Activated T-cell treated with anti-CD3 and anti-CD28 coated beads, Interleukin-2, amount 50 U/mL, for 72 hours (primary cell): ENCODE measurements around the gene EPHB1. TPM values are rescaled to one million over a fixed set of nuclear protein-coding genes. Genes with fewer than 3 reads are reported as not detected.

ENCODE experiments used
- ATAC-seq, 2 donors: fragments of 150-1000 bp; cut with Tn5 transposase; replicated peaks in 1 of 2; 2 replicates each; pipeline ENCODE4 v1.10.0; 2021; ENCODE audit warnings: moderate library complexity in 2 of 2, mild to moderate bottlenecking in 1 of 2
- DNase-seq, 2 donors: peaks; one replicate each; pipeline ENCODE4 v3.0.0; 2021 to 2022; ENCODE audit warnings: mixed read lengths in 1 of 2
- H3K27ac Mint-ChIP-seq: one replicate; pipeline ENCODE4 v1.8.0; 2022; ENCODE audit warnings: mild to moderate bottlenecking, moderate library complexity, mixed read lengths
- H3K27me3 Mint-ChIP-seq: one replicate; pipeline ENCODE4 v1.8.0; 2022; ENCODE audit warnings: low read depth, mixed read lengths
- H3K36me3 Mint-ChIP-seq, 2 donors: one replicate each; pipeline ENCODE4 v1.8.0; 2022; ENCODE audit warnings: mixed read lengths in 2 of 2, mild to moderate bottlenecking in 1 of 2; ENCODE audit not compliant: insufficient read depth in 2 of 2
- H3K4me1 Mint-ChIP-seq: one replicate; pipeline ENCODE4 v1.8.0; 2022; ENCODE audit warnings: low read depth, mixed read lengths
- H3K4me3 Mint-ChIP-seq, 2 donors: one replicate each; pipeline ENCODE4 v1.8.0; 2022; ENCODE audit warnings: mild to moderate bottlenecking in 2 of 2, mixed read lengths in 2 of 2, moderate library complexity in 2 of 2
- H3K9me3 Mint-ChIP-seq, 2 donors: one replicate each; pipeline ENCODE4 v1.8.0; 2022; ENCODE audit warnings: mixed read lengths in 2 of 2
- total RNA-seq, 2 donors: library from RNA; stranded (reverse); gene quantifications; one replicate each; pipeline ENCODE4 v1.2.3, GENCODE V29; 2022

EPHB1 gene
- total RNA-seq, 2 donors from 2014 or later, result 0.43 to 1.3 TPM

DNA sequence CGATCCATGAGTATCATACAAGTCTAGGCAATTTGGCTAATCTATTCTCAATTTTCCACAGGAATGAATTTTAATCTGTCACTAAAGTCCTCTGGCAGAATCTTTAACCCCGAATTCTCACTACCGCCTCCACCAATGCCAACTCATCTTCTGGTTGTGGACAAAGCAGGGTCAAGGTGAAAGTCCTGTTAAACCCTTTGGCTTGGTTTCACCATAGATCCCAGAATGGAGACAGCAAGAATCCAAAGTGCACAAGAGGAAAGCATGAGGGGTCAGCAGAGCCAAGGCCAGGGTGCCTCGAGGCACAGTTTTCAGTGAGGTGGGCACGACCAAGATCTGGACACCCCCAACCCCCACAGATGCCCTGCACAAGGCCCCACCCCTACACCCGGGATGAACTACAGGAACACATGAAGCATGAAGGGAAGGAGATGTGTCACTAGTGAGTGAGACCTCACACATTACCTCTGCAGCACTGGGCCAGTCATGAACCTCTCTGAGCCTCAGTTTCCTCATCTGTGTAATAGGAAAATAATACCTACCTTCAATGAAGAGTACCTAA is 466.2 kb downstream of the EPHB1 start:
- H3K9me3 Mint-ChIP-seq, result peaks cover 4 to 7% of the 10 kb centered on the region in 2 donors
- no peak overlapping the region for H3K27ac Mint-ChIP-seq
- no peaks in the 10 kb centered on the region for H3K4me1 Mint-ChIP-seq
- no peaks in the 10 kb centered on the region for H3K36me3 Mint-ChIP-seq
- H3K4me3 Mint-ChIP-seq, result no peak overlapping the region
- DNase-seq (no peak), ATAC-seq (no peak)
- H3K27me3 Mint-ChIP-seq, result peaks cover 7% of the 10 kb centered on the region

DNA sequence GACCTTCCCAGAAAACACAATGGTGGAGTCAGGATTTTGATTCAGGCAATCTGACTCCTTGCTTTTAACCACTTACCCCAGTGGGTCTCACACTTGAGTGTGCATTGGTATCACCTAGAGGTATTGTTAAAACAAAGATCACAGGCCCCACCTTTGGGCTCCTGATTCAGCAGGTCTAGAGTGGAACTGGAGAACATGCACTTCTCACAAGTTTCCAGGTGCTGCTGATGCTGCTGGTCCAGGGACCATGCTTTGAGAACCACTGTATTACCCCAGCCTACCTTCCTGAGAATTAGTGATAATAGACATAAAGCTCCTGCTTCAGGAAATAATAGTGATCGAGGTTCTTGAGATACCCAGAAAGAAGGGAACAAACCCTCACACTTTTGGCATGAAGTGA is 466.9 kb downstream of the EPHB1 start:
- no peak overlapping the region for H3K27ac Mint-ChIP-seq
- no peak for DNase-seq
- H3K4me1 Mint-ChIP-seq, result no peaks in the 10 kb centered on the region
- H3K9me3 Mint-ChIP-seq, result peaks cover 4 to 7% of the 10 kb centered on the region in 2 donors
- H3K36me3 Mint-ChIP-seq, result no peaks in the 10 kb centered on the region
- ATAC-seq, result no peak
- H3K4me3 Mint-ChIP-seq, result no peak overlapping the region
- peaks cover 7% of the 10 kb centered on the region for H3K27me3 Mint-ChIP-seq

DNA sequence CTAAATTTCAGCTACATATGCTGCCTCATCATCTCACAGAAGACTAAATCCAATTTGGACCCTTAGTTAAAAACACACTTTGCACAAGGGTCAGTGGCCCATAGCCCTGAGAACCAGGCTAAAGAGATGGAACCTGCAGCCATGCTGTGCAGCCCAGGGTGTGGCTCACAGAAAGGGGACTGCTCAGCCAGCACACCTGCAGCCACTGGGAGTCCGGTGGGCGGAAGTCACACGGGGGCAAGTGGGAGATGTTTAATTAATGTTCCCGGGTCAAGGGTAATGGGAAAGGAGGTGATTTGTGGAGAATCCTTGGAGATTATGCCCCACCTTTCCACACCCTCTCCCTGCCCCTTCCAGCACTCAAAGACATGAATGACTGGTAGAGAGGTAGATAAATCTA is 467.4 kb downstream of the EPHB1 start:
- Mint-ChIP-seq H3K9me3 (peaks cover 4 to 7% of the 10 kb centered on the region in 2 donors), H3K36me3 (no peaks in the 10 kb centered on the region), H3K27me3 (peaks cover 7% of the 10 kb centered on the region), H3K4me3 (no peak overlapping the region), H3K4me1 (no peaks in the 10 kb centered on the region), H3K27ac (no peak overlapping the region)
- DNase-seq (no peak), ATAC-seq (no peak)

DNA sequence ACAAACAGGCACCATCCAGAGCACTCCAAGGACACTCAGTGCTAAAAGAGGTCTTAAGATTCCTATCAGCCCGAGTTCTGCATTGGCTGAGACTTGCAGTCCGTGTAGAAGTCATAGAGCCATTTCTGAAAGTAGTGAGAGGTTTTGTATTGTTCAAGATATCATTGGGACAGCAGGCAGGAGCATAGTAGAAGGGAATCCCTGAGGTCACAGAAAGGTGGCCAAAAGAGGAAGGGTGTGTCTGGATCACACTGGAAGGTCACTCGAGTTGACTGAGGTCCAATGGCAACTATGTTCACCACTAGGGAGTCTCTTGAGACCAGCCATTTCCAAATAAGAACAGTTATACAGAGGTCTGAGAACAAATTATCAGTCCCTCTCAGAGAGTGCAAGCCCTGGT is 468.3 kb downstream of the EPHB1 start:
- H3K36me3 Mint-ChIP-seq, result no peaks in the 10 kb centered on the region
- DNase-seq, result no peak
- ATAC-seq, result no peak
- H3K4me1 Mint-ChIP-seq, result no peaks in the 10 kb centered on the region
- H3K27me3 Mint-ChIP-seq, result peaks cover 7% of the 10 kb centered on the region
- peaks cover 4 to 7% of the 10 kb centered on the region in 2 donors for H3K9me3 Mint-ChIP-seq
- H3K27ac Mint-ChIP-seq, result no peak overlapping the region
- H3K4me3 Mint-ChIP-seq, result no peak overlapping the region

DNA sequence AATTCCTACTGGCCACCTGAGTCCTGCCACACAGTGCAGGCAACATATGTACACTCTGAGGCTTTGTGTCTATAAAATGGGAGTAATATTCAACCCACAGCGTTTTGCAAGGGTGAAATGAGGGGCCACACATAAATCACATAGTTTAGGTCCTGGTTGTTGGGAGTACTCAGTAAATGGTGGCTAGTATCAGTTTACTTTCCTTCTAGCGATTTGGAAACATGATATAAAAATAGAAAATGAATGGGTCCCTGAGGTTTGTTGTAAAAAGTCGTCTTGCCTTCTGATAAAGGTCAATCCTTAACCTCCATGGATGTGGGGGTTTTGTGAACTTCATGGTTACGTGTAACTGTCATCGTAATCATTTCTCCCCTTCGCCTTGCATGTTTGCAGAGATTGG is 472.4 kb downstream of the EPHB1 start:
- Mint-ChIP-seq H3K9me3 (peaks cover 4 to 6% of the 10 kb centered on the region in 2 donors), H3K27ac (no peak overlapping the region), H3K4me1 (no peaks in the 10 kb centered on the region), H3K4me3 (no peak overlapping the region), H3K36me3 (no peaks in the 10 kb centered on the region), H3K27me3 (no peaks in the 10 kb centered on the region)
- DNase-seq, result no peak
- ATAC-seq, result no peak

DNA sequence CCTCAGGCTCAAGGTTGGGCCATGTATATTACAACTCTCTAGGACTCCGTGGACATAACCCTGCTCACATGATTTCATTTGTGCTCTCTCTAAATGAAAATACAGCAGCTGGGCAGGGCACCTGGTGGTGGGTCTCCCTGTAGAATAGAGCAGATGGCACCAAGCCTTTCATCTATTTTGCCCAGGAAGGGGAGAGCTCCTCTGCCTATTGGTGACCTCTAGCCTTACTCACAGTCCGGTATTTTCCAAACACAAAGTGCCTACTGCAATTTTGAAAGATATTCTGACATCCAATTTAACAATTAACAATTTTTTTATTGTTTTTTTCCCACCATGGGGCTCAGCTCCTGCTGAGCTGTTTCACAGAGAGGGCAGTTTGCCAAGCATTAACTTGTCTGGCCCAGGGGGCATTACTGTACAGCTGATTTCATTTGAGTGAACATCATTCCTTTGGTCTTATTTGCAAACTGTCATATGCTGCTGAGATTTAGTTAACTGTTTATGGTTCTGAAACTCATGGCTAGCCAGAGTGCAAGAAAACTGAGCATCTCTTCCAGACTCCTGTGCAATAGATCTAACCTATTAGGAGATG is 474.0 kb downstream of the EPHB1 start:
- H3K27ac Mint-ChIP-seq, result no peak overlapping the region
- no peaks in the 10 kb centered on the region for H3K4me1 Mint-ChIP-seq
- H3K36me3 Mint-ChIP-seq, result no peaks in the 10 kb centered on the region
- no peak overlapping the region for H3K4me3 Mint-ChIP-seq
- H3K27me3 Mint-ChIP-seq, result no peaks in the 10 kb centered on the region
- ATAC-seq (no peak), DNase-seq (no peak)
- H3K9me3 Mint-ChIP-seq, result peaks cover 0 to 2% of the 10 kb centered on the region in 2 donors

DNA sequence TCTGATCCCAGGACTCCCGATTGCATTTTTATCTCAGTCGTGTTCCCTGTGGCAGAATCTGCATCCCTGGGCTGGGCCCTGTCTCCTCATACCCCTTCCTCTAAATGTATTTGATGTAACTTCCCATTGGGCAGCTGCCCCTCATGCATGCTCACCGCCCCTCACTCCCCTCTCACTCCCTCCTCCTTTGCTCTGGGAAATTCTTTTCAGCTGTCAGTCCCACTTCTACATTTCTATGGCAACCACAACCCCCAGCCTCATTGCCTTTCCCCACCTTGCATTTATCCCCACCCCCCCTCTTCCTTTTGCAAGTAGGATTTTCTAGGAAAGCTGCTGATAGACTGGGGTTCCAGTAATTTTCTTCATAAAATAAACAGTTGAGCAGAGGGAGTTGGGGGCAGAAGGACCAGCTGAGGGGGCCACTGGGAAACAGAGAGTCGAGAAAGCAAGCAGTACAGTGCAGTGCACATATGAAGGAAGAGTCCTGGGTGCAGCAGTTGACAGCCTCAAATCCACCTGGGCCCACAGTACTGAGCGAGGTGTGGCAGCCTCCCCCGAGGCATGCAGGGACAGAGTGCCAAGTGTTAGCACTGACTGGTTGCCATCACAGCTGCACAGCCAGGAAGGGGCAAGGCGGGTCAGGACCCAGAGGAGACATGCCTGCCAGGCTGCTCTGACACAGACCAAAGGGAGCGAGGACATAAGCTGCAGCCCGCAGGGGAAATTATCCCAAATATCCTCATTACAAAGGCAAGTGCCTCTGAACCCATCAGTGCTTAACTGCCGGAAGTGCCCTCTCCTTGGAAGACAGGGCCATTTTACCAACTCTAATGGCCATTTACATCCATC is 476.3 kb downstream of the EPHB1 start:
- DNase-seq (no peak), ATAC-seq (no peak)
- Mint-ChIP-seq H3K4me1 (no peaks in the 10 kb centered on the region), H3K27me3 (no peaks in the 10 kb centered on the region), H3K9me3 (peaks cover 0 to 2% of the 10 kb centered on the region in 2 donors), H3K36me3 (no peaks in the 10 kb centered on the region), H3K4me3 (no peak overlapping the region), H3K27ac (no peak overlapping the region)

DNA sequence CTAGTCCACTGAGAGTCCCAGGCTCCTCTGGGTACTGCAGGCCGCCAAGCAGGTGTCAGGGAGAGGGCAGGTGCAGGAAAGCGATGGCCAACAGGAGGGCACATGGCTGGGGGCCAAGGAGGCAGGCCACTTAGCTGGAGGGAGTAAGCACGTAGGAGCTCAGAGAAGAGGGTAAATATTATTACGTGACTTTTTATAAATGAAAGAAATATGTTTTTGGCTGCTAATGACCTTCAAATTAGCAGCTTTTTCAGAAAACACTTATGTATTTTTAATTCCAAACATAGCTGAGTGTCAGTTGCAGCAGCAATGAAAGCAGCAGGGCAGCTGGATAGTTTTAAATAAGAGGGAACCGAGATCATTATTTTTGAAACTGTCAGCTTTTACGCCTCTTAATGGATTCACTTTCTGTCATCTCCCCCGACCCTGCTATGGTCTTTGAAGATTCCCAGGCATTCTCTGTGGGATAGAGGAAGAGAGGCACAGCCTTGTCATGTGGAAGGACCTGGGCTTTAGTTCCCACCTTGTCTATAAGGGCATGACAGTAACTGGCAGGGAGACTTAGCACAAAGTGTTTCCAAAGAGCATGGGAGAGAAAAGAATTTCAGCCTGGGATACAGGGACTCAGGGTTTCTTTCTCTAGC is 477.1 kb downstream of the EPHB1 start:
- Mint-ChIP-seq H3K36me3 (no peaks in the 10 kb centered on the region), H3K4me3 (no peak overlapping the region), H3K27me3 (no peaks in the 10 kb centered on the region), H3K27ac (no peak overlapping the region), H3K4me1 (no peaks in the 10 kb centered on the region), H3K9me3 (peaks cover 0 to 2% of the 10 kb centered on the region in 2 donors)
- no peak for DNase-seq
- no peak for ATAC-seq

DNA sequence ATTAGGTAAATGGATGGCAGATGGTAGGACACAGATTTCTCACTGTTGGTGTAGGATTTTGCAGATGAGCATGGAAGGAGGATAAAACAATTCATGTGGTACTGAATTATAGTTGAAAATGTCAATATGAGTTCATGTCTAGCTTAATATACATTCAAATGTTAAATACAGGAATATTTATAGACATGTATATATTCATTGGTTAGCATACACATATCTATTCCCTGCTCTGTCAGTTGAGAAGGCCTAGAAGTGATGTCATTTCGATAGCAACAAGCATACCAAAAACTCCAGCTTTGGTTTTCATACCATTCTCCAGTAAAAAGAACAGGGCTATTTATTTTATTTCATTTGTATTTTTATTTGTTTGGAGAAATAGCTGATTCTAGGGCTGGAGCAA is 497.1 kb downstream of the EPHB1 start:
- ATAC-seq, result no peak

DNA sequence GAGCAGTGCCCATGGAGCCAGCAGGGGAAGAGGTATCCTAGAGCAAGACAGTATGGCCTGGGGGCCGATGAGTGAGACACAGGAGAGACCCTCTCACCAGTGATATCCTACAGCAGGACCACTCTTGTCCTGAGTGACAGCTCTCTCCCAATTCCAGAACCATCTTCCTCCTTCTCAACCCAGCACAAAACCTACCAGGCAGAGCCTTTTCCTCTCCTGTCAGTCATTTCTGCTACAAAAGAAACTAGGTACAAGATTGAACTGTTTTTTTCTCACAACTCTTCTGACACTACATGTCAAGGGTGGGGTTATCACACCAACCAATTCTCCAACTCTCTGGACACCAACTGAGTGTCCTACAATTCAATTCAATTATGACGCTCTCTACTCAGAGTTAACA is 506.6 kb downstream of the EPHB1 start:
- peaks cover 0 to 1% of the 10 kb centered on the region in 2 donors for H3K9me3 Mint-ChIP-seq
- ATAC-seq (no peak), DNase-seq (no peak)
- no peaks in the 10 kb centered on the region for H3K27me3 Mint-ChIP-seq
- no peaks in the 10 kb centered on the region for H3K4me1 Mint-ChIP-seq
- H3K27ac Mint-ChIP-seq, result no peak overlapping the region
- no peak overlapping the region for H3K4me3 Mint-ChIP-seq
- no peaks in the 10 kb centered on the region for H3K36me3 Mint-ChIP-seq

More for the DNA sequence above, 497.1 kb downstream of the EPHB1 start:
- Mint-ChIP-seq H3K36me3 (no peaks in the 10 kb centered on the region), H3K9me3 (peaks cover 1 to 2% of the 10 kb centered on the region in 2 donors), H3K27me3 (no peaks in the 10 kb centered on the region), H3K4me3 (no peak overlapping the region), H3K4me1 (no peaks in the 10 kb centered on the region), H3K27ac (no peak overlapping the region)
- no peak for DNase-seq

DNA sequence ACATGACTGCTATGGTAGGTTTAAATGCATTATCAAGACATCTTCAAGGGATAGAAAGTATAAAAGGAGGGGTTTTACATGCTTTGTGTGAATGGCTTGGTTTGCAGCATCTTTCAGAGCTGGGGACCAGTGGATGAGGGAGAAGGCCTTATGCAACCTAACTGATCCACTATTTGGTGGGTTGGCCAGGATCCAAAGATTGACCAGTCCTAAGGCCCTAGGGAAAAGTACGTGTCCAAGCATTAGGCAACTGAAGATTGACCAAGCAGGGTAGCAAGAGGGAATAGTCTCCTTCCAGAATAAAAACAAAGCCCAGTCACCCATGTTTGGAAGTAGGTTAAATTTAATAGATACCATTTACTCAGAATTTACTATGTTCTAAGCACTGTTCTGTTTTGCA is 509.3 kb downstream of the EPHB1 start:
- H3K4me1 Mint-ChIP-seq, result no peaks in the 10 kb centered on the region
- no peak for DNase-seq
- peaks cover 0 to 1% of the 10 kb centered on the region in 2 donors for H3K9me3 Mint-ChIP-seq
- H3K4me3 Mint-ChIP-seq, result no peak overlapping the region
- no peak overlapping the region for H3K27ac Mint-ChIP-seq
- ATAC-seq, result no peak
- H3K36me3 Mint-ChIP-seq, result no peaks in the 10 kb centered on the region
- no peaks in the 10 kb centered on the region for H3K27me3 Mint-ChIP-seq
